Karpas-422 (cell line): ENCODE data around the gene MEGF6. TPM values are rescaled to one million over a fixed set of nuclear protein-coding genes. Genes with fewer than 3 reads are reported as not detected.

Experiments used
- DNase-seq: peaks from one replicate; pipeline ENCODE4 v3.0.0-alpha.2; 2015
- H2AFZ ChIP-seq: fragments of 200-600 bp; sonication (generic); 2 replicates; pipeline ENCODE4 v1.6.1; 2014; ENCODE audit warnings: antibody characterized with exemption, low read length, mixed read lengths
- H3K27ac ChIP-seq: fragments of 200-600 bp; sonication (generic); 2 replicates; pipeline ENCODE4 v1.5.1; 2014; ENCODE audit warnings: mild to moderate bottlenecking, low read length, moderate library complexity
- H3K27me3 ChIP-seq: fragments of 200-600 bp; sonication (generic); 2 replicates; pipeline ENCODE4 v1.6.1; 2014; ENCODE audit warnings: low read length, mixed read lengths
- H3K36me3 ChIP-seq: fragments of 200-600 bp; sonication (generic); 2 replicates; pipeline ENCODE4 v1.6.1; 2014; ENCODE audit warnings: low read length, mixed read lengths; ENCODE audit not compliant: insufficient read depth
- H3K4me1 ChIP-seq: fragments of 200-600 bp; sonication (generic); 2 replicates; pipeline ENCODE4 v1.6.1; 2014; ENCODE audit warnings: mild to moderate bottlenecking, low read length, mixed read lengths
- H3K4me2 ChIP-seq: fragments of 200-600 bp; sonication (generic); 2 replicates; pipeline ENCODE4 v1.6.1; 2014; ENCODE audit warnings: low read length, low read depth, mild to moderate bottlenecking; ENCODE audit not compliant: poor library complexity, severe bottlenecking
- H3K4me3 ChIP-seq: fragments of 200-600 bp; sonication (generic); 2 replicates; pipeline ENCODE4 v1.5.1; 2014; ENCODE audit warnings: mild to moderate bottlenecking, antibody characterized with exemption, low read length, mixed read lengths
- H3K79me2 ChIP-seq: fragments of 200-600 bp; sonication (generic); 2 replicates; pipeline ENCODE4 v1.6.1; 2014; ENCODE audit warnings: mild to moderate bottlenecking, low read length, mixed read lengths
- H3K9ac ChIP-seq: fragments of 200-600 bp; sonication (generic); 2 replicates; pipeline ENCODE4 v1.6.0; 2014; ENCODE audit warnings: low read length
- H3K9me2 ChIP-seq: fragments of 200-600 bp; sonication (generic), shearing (Covaris generic); replicated peaks from 2 replicates; pipeline ENCODE4 v1.6.0; 2014; ENCODE audit warnings: mild to moderate bottlenecking, low read length, moderate library complexity; ENCODE audit not compliant: insufficient read depth
- H3K9me3 ChIP-seq: fragments of 300-700, 200-600 bp; sonication (generic); 2 replicates; pipeline ENCODE4 v1.6.1; 2014; ENCODE audit warnings: low read length, mixed read lengths
- H4K20me1 ChIP-seq: fragments of 200-600 bp; sonication (generic); 2 replicates; pipeline ENCODE4 v1.6.1; 2014; ENCODE audit warnings: mild to moderate bottlenecking, antibody characterized with exemption, low read length, low read depth; ENCODE audit not compliant: insufficient read depth
- total RNA-seq: library from RNA; depleted of rRNA; stranded (reverse); fragments of >200 nt; shearing (Covaris generic); gene quantifications from 2 replicates; pipeline ENCODE4 v1.2.3, GENCODE V29; 2014; ENCODE audit warnings: low replicate concordance

Gene MEGF6
- total RNA-seq, 1 experiment from 2014 or later: not detected

DNA sequence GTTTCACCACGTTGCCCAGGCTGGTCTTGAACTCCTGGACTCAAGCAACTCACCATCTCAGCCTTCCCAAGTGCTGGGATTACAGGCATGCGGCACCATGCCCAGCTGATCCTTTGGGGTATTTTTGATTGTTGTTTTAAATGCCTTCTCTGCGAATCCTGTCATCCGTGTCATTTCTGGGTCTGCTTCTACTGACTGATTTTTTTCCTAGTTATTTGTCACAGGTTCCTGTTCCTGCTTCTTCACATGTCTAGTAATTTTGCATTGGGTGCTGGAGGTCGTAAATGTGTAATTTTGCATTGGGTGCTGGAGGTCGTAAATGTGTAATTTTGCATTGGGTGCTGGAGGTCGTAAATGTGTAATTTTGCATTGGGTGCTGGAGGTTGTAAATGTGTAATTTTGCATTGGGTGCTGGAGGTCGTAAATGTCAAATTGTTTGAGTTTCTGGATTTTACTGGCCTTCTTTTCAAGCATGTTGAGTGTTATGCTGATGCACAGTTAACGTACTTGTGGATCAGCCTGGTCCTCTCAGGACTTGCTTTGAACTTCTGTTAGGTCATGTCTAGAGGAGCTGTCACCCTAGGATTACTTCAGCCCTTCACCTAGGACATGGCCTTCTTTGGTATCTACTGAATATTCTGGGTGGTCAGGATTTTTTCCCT, 161.0 kb downstream of the MEGF6 start:
- Histone ChIP-seq H3K9me3 (0 out of 2 replicates have a peak, but pooled peaks cover 3% of the 10 kb centered on the region), H3K4me2 (no peak overlapping the region), H3K4me3 (no peak overlapping the region), H3K36me3 (no peaks in the 10 kb centered on the region), H3K4me1 (no peaks in the 10 kb centered on the region), H3K9me2 (no peaks in the 10 kb centered on the region), H3K9ac (no peak overlapping the region), H3K79me2 (no peaks in the 10 kb centered on the region), H2AFZ (no peak overlapping the region), H3K27me3 (no peaks in the 10 kb centered on the region), H4K20me1 (peaks cover 5% of the 10 kb centered on the region; the same call in 1 of the 2 replicates), H3K27ac (no peak overlapping the region)
- DNase-seq: no peak

DNA sequence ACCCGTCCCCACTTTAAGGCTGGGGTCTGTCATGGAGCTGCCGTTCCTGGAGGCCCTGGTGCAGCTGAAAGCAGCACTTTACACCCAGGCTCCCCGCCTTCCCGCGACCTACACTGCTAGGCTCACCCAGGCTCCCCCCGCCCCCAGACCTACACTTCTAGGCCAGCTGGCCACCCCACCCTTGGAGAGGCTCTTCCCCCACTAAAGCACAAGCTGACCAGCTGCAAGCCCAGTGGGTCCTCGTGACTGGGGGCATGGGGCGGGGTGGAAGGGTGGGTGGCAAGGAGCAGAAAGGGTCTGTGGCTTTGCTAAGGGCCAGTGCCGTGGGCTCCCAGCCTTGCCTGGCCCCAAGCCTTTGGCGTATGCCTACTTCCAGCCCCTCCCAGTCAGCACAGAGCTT, 166.6 kb downstream of the MEGF6 start:
- no peaks in the 10 kb centered on the region for H4K20me1 ChIP-seq
- H3K79me2 ChIP-seq: no peaks in the 10 kb centered on the region
- H3K9me3 ChIP-seq: 0 out of 2 replicates have a peak, but pooled peaks cover 3% of the 10 kb centered on the region
- no peaks in the 10 kb centered on the region for H3K36me3 ChIP-seq
- no peak overlapping the region for H3K4me2 ChIP-seq
- H3K4me1 ChIP-seq: no peaks in the 10 kb centered on the region
- H3K9ac ChIP-seq: no peak overlapping the region
- no peak overlapping the region for H3K4me3 ChIP-seq
- no peaks in the 10 kb centered on the region for H3K9me2 ChIP-seq
- H3K27me3 ChIP-seq: no peaks in the 10 kb centered on the region
- H2AFZ ChIP-seq: no peak overlapping the region
- no peak overlapping the region for H3K27ac ChIP-seq
- DNase-seq: no peak

DNA sequence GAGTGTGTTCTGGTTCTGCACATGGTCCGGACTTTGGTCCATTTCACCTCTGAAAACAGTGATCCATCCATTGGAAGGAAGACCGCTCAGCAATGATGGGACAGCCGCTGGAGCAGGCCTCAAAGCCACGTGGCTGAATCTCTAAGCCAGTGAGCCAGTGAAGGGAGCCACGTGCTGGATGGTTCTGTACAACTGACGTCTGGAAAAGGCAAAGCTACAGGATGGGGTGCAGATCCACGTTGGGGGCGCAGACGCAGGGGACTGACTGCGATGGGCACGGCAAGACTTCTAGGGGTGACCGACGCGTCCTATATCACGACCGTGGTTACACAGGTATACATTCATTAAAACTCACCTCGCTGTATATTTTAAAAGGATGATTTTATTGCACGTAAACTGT, 167.0 kb downstream of the MEGF6 start:
- Histone ChIP-seq H3K27me3 (no peaks in the 10 kb centered on the region), H3K4me1 (no peaks in the 10 kb centered on the region), H4K20me1 (no peaks in the 10 kb centered on the region), H3K9me3 (0 out of 2 replicates have a peak, but pooled peaks cover 3% of the 10 kb centered on the region), H3K36me3 (no peaks in the 10 kb centered on the region), H3K4me3 (no peak overlapping the region), H3K9me2 (no peaks in the 10 kb centered on the region), H3K79me2 (no peaks in the 10 kb centered on the region), H3K4me2 (no peak overlapping the region), H2AFZ (no peak overlapping the region), H3K9ac (no peak overlapping the region), H3K27ac (no peak overlapping the region)
- no peak for DNase-seq

DNA sequence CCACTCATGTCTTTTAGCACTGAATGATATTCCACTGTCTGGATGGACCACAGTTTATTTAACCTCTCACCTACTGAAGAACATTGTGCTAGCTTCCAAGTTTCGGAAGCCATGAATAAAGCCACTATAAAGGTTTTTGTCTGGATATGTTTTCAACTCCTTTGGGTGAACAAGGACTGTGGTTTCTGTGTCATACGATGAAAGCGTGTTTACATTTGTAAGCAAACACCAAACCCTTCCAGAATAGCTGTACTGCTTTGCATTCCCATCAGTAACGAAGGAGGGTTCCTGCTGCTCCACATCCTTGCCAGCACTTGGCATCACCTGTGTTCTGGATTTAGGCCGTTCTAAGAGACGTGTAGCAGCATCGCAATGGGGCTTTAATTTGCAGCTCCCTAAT, 167.5 kb downstream of the MEGF6 start:
- Histone ChIP-seq H3K36me3 (no peaks in the 10 kb centered on the region), H3K27me3 (no peaks in the 10 kb centered on the region), H3K4me1 (no peaks in the 10 kb centered on the region), H3K9me3 (0 out of 2 replicates have a peak, but pooled peaks cover 3% of the 10 kb centered on the region), H3K9ac (no peak overlapping the region), H4K20me1 (no peaks in the 10 kb centered on the region), H3K4me2 (no peak overlapping the region), H3K9me2 (no peaks in the 10 kb centered on the region), H3K27ac (no peak overlapping the region), H2AFZ (no peak overlapping the region), H3K79me2 (no peaks in the 10 kb centered on the region), H3K4me3 (no peak overlapping the region)
- DNase-seq: no peak

DNA sequence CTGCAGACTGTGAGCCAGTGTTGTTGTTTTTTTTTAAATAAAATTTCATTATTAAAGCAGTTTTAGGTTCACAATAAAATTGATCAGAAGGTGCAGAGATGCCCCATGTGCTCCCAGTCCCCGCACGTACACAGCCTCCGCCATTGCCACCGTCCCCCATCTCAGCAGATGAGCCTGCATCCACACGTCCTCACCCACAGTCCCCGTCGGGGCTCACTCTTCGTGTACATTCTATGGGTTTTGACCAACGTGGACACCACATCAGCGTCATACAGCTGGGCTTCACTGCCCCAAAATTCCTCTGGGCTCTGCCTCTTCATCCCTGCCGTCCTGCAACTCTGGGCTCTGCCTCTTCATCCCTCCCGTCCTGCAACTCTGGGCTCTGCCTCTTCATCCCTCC, 168.4 kb downstream of the MEGF6 start:
- Histone ChIP-seq H3K4me3 (no peak overlapping the region), H3K4me2 (no peak overlapping the region), H3K9me3 (0 out of 2 replicates have a peak, but pooled peaks cover 3% of the 10 kb centered on the region), H3K79me2 (no peaks in the 10 kb centered on the region), H4K20me1 (no peaks in the 10 kb centered on the region), H3K36me3 (no peaks in the 10 kb centered on the region), H3K27ac (no peak overlapping the region), H3K27me3 (no peaks in the 10 kb centered on the region), H3K9me2 (no peaks in the 10 kb centered on the region), H2AFZ (no peak overlapping the region), H3K9ac (no peak overlapping the region), H3K4me1 (no peaks in the 10 kb centered on the region)
- no peak for DNase-seq

DNA sequence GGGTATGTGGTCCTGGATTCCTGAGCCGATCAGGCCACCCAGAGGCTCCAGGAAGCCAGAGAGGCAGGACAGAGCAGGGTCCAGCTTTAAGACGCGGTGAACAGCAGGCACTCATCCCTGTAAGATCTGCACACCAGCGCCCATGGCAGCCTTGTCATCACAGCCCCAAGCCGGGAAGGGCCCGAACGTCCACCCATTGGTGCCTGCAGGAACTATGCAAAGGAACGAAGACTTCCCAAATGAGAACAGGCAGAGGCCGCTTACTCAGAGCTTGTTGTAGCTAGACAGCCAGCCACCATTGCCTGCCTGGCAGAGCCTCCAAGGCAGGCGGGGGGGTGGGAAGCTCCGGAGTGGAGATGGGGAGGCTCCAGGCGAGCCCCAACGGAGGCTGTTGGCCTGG, 169.0 kb downstream of the MEGF6 start:
- Histone ChIP-seq H4K20me1 (no peaks in the 10 kb centered on the region), H3K27ac (no peak overlapping the region), H3K79me2 (no peaks in the 10 kb centered on the region), H3K9me2 (no peaks in the 10 kb centered on the region), H3K4me1 (no peaks in the 10 kb centered on the region), H3K36me3 (no peaks in the 10 kb centered on the region), H3K27me3 (no peaks in the 10 kb centered on the region), H2AFZ (no peak overlapping the region), H3K4me3 (no peak overlapping the region), H3K9ac (no peak overlapping the region), H3K4me2 (no peak overlapping the region), H3K9me3 (0 out of 2 replicates have a peak, but pooled peaks cover 2% of the 10 kb centered on the region)
- DNase-seq: no peak

DNA sequence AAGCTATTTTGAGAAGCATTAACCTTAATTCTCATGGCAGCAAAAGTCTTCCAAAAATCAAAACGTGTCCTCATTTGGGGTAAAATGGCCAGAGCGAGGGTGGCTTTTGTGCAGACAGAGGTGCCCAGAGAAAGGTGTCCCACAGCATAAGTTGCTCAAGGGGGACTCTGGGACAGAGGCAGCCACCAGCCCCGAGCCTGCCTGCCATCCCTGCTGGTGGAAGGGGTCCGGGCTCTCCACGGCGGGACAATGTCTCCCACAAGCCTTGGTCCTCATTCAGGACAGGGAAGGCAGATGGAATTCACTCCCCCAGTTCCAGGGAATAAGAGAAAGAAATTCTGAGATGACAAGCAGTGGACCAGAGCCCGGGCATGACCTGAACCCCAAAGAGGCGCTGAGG, 169.4 kb downstream of the MEGF6 start:
- no peak for DNase-seq
- no peak overlapping the region for H3K4me3 ChIP-seq
- H4K20me1 ChIP-seq: no peaks in the 10 kb centered on the region
- H3K36me3 ChIP-seq: no peaks in the 10 kb centered on the region
- H3K4me2 ChIP-seq: no peak overlapping the region
- H3K27me3 ChIP-seq: no peaks in the 10 kb centered on the region
- no peaks in the 10 kb centered on the region for H3K9me3 ChIP-seq
- no peak overlapping the region for H3K27ac ChIP-seq
- no peak overlapping the region for H3K9ac ChIP-seq
- H3K4me1 ChIP-seq: no peaks in the 10 kb centered on the region
- H3K79me2 ChIP-seq: no peaks in the 10 kb centered on the region
- H3K9me2 ChIP-seq: no peaks in the 10 kb centered on the region
- H2AFZ ChIP-seq: no peak overlapping the region

DNA sequence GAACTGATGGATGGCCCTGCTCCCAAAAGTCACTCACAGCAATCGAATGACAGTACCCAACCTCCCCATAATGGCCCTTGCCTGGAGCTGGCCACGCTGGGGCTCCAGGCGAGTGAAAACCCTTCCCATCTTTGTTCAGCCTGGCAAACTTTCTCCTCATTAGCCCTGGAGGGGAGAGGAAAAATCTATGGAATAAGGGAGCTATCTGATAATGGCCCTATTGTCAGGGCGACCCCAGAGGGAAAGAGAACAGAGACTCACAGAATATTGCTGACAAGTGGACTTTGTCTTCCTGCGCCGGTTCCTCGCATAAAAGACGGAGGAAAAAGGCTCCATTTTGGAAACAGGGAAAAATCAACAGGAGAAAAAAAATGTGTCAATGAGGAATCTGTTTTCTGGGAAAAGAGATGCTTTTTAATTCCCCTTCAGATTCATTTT, 169.9 kb downstream of the MEGF6 start:
- no peak for DNase-seq
- Histone ChIP-seq H3K79me2 (no peaks in the 10 kb centered on the region), H3K27me3 (no peaks in the 10 kb centered on the region), H3K9ac (no peak overlapping the region), H3K4me3 (no peak overlapping the region), H3K27ac (no peak overlapping the region), H2AFZ (no peak overlapping the region), H3K9me3 (no peaks in the 10 kb centered on the region), H3K9me2 (no peaks in the 10 kb centered on the region), H3K4me1 (no peaks in the 10 kb centered on the region), H4K20me1 (no peaks in the 10 kb centered on the region), H3K4me2 (no peak overlapping the region), H3K36me3 (no peaks in the 10 kb centered on the region)
